ENCODE results near the gene DHRS7B. TPM values are rescaled to one million over a fixed set of nuclear protein-coding genes. Genes with fewer than 3 reads are reported as not detected.

DHRS7B gene
- total RNA-seq, 4 donors from 2014 or later = 18.8 to 32.4 (median 22.3) TPM

- Histone ChIP-seq H3K9me3 (no peaks in the 10 kb centered on the region), H3K4me1 (peaks cover 15 to 52% (median 25%) of the 10 kb centered on the region in 3 donors), H3K27ac (no peak overlapping the region), H3K4me3 (no peak overlapping the region), H3K36me3 (peaks cover 0 to 62% (median 6%) of the 10 kb centered on the region in 3 donors), H3K27me3 (no peaks in the 10 kb centered on the region)
- intact Hi-C loops (cut with DNase I) = no loop called here
- DNase-seq = no peak
- 44 to 65% methylated on average over 5 of the region's 5 CpGs for WGBS, 2 donors
- TF ChIP-seq CTCF (IDR thresholded peaks at IDR 0.05) = no peak
- no peak for TF ChIP-seq POLR2A (IDR thresholded peaks at IDR 0.05)
These were observed 66.3 kb downstream of the DHRS7B start for GRCh38 chr17:21193031-21193430.

- H3K4me3 ChIP-seq = no peak overlapping the region
- no peak for DNase-seq
- WGBS, 2 donors = 16 to 22% methylated on average over 7 to 8 of the region's 8 CpGs
- H3K9me3 ChIP-seq = no peaks in the 10 kb centered on the region
- no peaks in the 10 kb centered on the region for H3K27me3 ChIP-seq
- no peak for TF ChIP-seq CTCF (IDR thresholded peaks at IDR 0.05)
- TF ChIP-seq POLR2A (IDR thresholded peaks at IDR 0.05) = no peak
- intact Hi-C loops (cut with DNase I) = no loop called here
- H3K36me3 ChIP-seq = peaks cover 0 to 58% (median 7%) of the 10 kb centered on the region in 3 donors
- H3K4me1 ChIP-seq = peaks cover 15 to 64% (median 32%) of the 10 kb centered on the region in 3 donors
- H3K27ac ChIP-seq = peak overlapping the region; percentile 11 to 78 (median 40)
These were observed 67.5 kb downstream of the DHRS7B start for GRCh38 chr17:21194226-21194625.

- WGBS, 2 donors = 15 to 26% methylated on average over 5 of the region's 5 CpGs
- Histone ChIP-seq H3K36me3 (peaks cover 0 to 54% (median 7%) of the 10 kb centered on the region in 3 donors), H3K4me1 (peaks cover 18 to 69% (median 37%) of the 10 kb centered on the region in 3 donors), H3K27ac (peak overlapping the region in 3 of 4 donors; percentile 31 to 78 (median 66)), H3K9me3 (no peaks in the 10 kb centered on the region), H3K27me3 (no peaks in the 10 kb centered on the region), H3K4me3 (no peak overlapping the region)
- intact Hi-C loops (cut with DNase I) = no loop called here
- DNase-seq = no peak
- TF ChIP-seq POLR2A (IDR thresholded peaks at IDR 0.05) (no peak), CTCF (IDR thresholded peaks at IDR 0.05) (no peak)
These were observed 67.9 kb downstream of the DHRS7B start for GRCh38 chr17:21194703-21195102.

GRCh38 chr17:21196126-21196525 is 69.4 kb downstream of the DHRS7B start:
- TF ChIP-seq CTCF (IDR thresholded peaks at IDR 0.05) = no peak
- no peak for TF ChIP-seq POLR2A (IDR thresholded peaks at IDR 0.05)
- Histone ChIP-seq H3K27me3 (no peaks in the 10 kb centered on the region), H3K9me3 (no peaks in the 10 kb centered on the region), H3K36me3 (peaks cover 0 to 42% (median 7%) of the 10 kb centered on the region in 3 donors), H3K4me3 (no peak overlapping the region), H3K4me1 (peaks cover 30 to 83% (median 49%) of the 10 kb centered on the region in 3 donors), H3K27ac (peak overlapping the region; percentile 16 to 78 (median 63))
- intact Hi-C loops (cut with DNase I) = no loop called here
- no peak for DNase-seq
- 38 to 41% methylated on average over 3 to 5 of the region's 5 CpGs for WGBS, 2 donors

- H3K27ac ChIP-seq = no peak overlapping the region
- no peak overlapping the region for H3K4me3 ChIP-seq
- DNase-seq = no peak
- WGBS, 2 donors = 84 to 100% methylated on average over 1 to 17 of the region's 20 CpGs
- peaks cover 0 to 41% (median 7%) of the 10 kb centered on the region in 3 donors for H3K36me3 ChIP-seq
- peaks cover 49 to 100% (median 61%) of the 10 kb centered on the region in 3 donors for H3K4me1 ChIP-seq
- no peaks in the 10 kb centered on the region for H3K9me3 ChIP-seq
- intact Hi-C loops (cut with DNase I) = no loop called here
- TF ChIP-seq POLR2A (IDR thresholded peaks at IDR 0.05) (no peak), CTCF (IDR thresholded peaks at IDR 0.05) (no peak)
- H3K27me3 ChIP-seq = no peaks in the 10 kb centered on the region
These were observed 71.6 kb downstream of the DHRS7B start for GRCh38 chr17:21198411-21198810.

Data from esophagus squamous epithelium (tissue), 5 donors.